ENCODE results near the gene MYO3B. TPM values are rescaled to one million over a fixed set of nuclear protein-coding genes. Genes with fewer than 3 reads are reported as not detected.

Gene MYO3B
- polyA plus RNA-seq, 1 donor (not counting 4 experiments of a cell fraction or from before 2014, with no cell fraction given): 4.4 TPM

GRCh38 chr2:170254293-170254732 lies 76.4 kb downstream of the MYO3B start:
- FAIRE-seq (no peak), DNase-seq (ENCODE audit: low read depth, low spot score) (no peak)
- no peaks in the 10 kb centered on the region for H3K36me3 ChIP-seq (ENCODE audit: control insufficient read depth in 2 of 2, extremely low read depth in 1 of 2, insufficient read depth in 2 of 2, low read length in 2 of 2)
- dilution Hi-C loops (cut with MboI; ENCODE audit: extremely low pct_ligation_motif_present, low sequenced_read_pairs): no loop called here
- peaks cover 4% of the 10 kb centered on the region for H3K27me3 ChIP-seq (ENCODE audit: control insufficient read depth, extremely low read depth, insufficient read depth, low read length)
- H3K4me3 ChIP-seq (ENCODE audit: control insufficient read depth in 2 of 3, extremely low read depth in 1 of 3, insufficient read depth in 2 of 3, low read depth in 1 of 3, low read length in 3 of 3): no peak overlapping the region
- H4K20me1 ChIP-seq (ENCODE audit: control insufficient read depth, extremely low read depth, insufficient read depth, low read length): no peaks in the 10 kb centered on the region
- TF ChIP-seq CTCF (optimal IDR thresholded peaks at IDR 0.05 in 1 of 3, IDR thresholded peaks at IDR 0.05 in 1 of 3, conservative IDR thresholded peaks at IDR 0.05 in 1 of 3; ENCODE audit: extremely low read depth in 1 of 3, insufficient read depth in 2 of 3, low read length in 3 of 3): no peak
- TF ChIP-seq EZH2 (IDR thresholded peaks at IDR 0.05; ENCODE audit: low read length): no peak
- H3K4me2 ChIP-seq (ENCODE audit: control insufficient read depth, extremely low read depth, insufficient read depth, low read depth, low read length): no peak overlapping the region
- no peaks in the 10 kb centered on the region for H3K9me1 ChIP-seq (ENCODE audit: control insufficient read depth, extremely low read depth, insufficient read depth, low read length)
- H3K4me1 ChIP-seq (ENCODE audit: control insufficient read depth, extremely low read depth, insufficient read depth, low read length): no peaks in the 10 kb centered on the region
- H3K9me3 ChIP-seq (ENCODE audit: control insufficient read depth, low read depth, low read length): no peaks in the 10 kb centered on the region
- H3K79me2 ChIP-seq (ENCODE audit: control insufficient read depth, insufficient read depth, low read length): no peaks in the 10 kb centered on the region
- no peak overlapping the region for H3K27ac ChIP-seq (ENCODE audit: control insufficient read depth, insufficient read depth, low read length)
- no peak overlapping the region for H2AFZ ChIP-seq (ENCODE audit: control insufficient read depth, low read length)
- H3K9ac ChIP-seq (ENCODE audit: control insufficient read depth, extremely low read depth, insufficient read depth, low read length): no peak overlapping the region

- H3K27ac ChIP-seq (ENCODE audit: control insufficient read depth, insufficient read depth, low read length): no peak overlapping the region
- dilution Hi-C loops (cut with MboI; ENCODE audit: extremely low pct_ligation_motif_present, low sequenced_read_pairs): no loop called here
- H3K9me1 ChIP-seq (ENCODE audit: control insufficient read depth, extremely low read depth, insufficient read depth, low read length): no peaks in the 10 kb centered on the region
- no peak overlapping the region for H3K4me3 ChIP-seq (ENCODE audit: control insufficient read depth in 2 of 3, extremely low read depth in 1 of 3, insufficient read depth in 2 of 3, low read depth in 1 of 3, low read length in 3 of 3)
- H3K27me3 ChIP-seq (ENCODE audit: control insufficient read depth, extremely low read depth, insufficient read depth, low read length): peaks cover 4% of the 10 kb centered on the region
- no peak overlapping the region for H2AFZ ChIP-seq (ENCODE audit: control insufficient read depth, low read length)
- no peak for FAIRE-seq
- H3K9ac ChIP-seq (ENCODE audit: control insufficient read depth, extremely low read depth, insufficient read depth, low read length): no peak overlapping the region
- DNase-seq (ENCODE audit: low read depth, low spot score): no peak
- no peaks in the 10 kb centered on the region for H3K9me3 ChIP-seq (ENCODE audit: control insufficient read depth, low read depth, low read length)
- no peaks in the 10 kb centered on the region for H3K36me3 ChIP-seq (ENCODE audit: control insufficient read depth in 2 of 2, extremely low read depth in 1 of 2, insufficient read depth in 2 of 2, low read length in 2 of 2)
- no peaks in the 10 kb centered on the region for H4K20me1 ChIP-seq (ENCODE audit: control insufficient read depth, extremely low read depth, insufficient read depth, low read length)
- H3K4me1 ChIP-seq (ENCODE audit: control insufficient read depth, extremely low read depth, insufficient read depth, low read length): no peaks in the 10 kb centered on the region
- no peak for TF ChIP-seq CTCF (optimal IDR thresholded peaks at IDR 0.05 in 1 of 3, IDR thresholded peaks at IDR 0.05 in 1 of 3, conservative IDR thresholded peaks at IDR 0.05 in 1 of 3; ENCODE audit: extremely low read depth in 1 of 3, insufficient read depth in 2 of 3, low read length in 3 of 3)
- no peak for TF ChIP-seq EZH2 (IDR thresholded peaks at IDR 0.05; ENCODE audit: low read length)
- no peak overlapping the region for H3K4me2 ChIP-seq (ENCODE audit: control insufficient read depth, extremely low read depth, insufficient read depth, low read depth, low read length)
- no peaks in the 10 kb centered on the region for H3K79me2 ChIP-seq (ENCODE audit: control insufficient read depth, insufficient read depth, low read length)
Observed at GRCh38 chr2:170255137-170255536, 77.2 kb downstream of the MYO3B start.
